DMS153 treated with DMSO at 0.1 percent for 48 hours (cell line): ENCODE measurements around the gene PRRG1.
"Not testable (repeated sequence)": the region's sequence is repeated elsewhere in the genome, so short reads cannot be mapped to it uniquely, and the experiment has no call there.

ENCODE experiments used
- DNase-seq: peaks from one replicate; lab custom pipeline; 2025; ENCODE audit not compliant: unreplicated experiment; lab: John Stamatoyannopoulos, UW

PRRG1 gene

GRCh38 chrX:37378404-37378803, 29.2 kb downstream of the PRRG1 start:
- no peak for DNase-seq

- DNase-seq: no peak
These were observed 29.7 kb downstream of the PRRG1 start for GRCh38 chrX:37378830-37379229.

GRCh38 chrX:37380256-37380655, 31.1 kb downstream of the PRRG1 start:
- no peak for DNase-seq

GRCh38 chrX:37380924-37381323, 31.8 kb downstream of the PRRG1 start:
- DNase-seq: no peak

- DNase-seq: no peak
These were observed 34.1 kb downstream of the PRRG1 start for GRCh38 chrX:37383313-37383712.

- DNase-seq: no peak
These were observed 39.2 kb downstream of the PRRG1 start for GRCh38 chrX:37388413-37388812.

- DNase-seq: no peak
These were observed 56.8 kb downstream of the PRRG1 start for GRCh38 chrX:37405956-37406355.

GRCh38 chrX:37407736-37408135, 58.6 kb downstream of the PRRG1 start:
- DNase-seq: no peak

GRCh38 chrX:37409278-37409677, 60.1 kb downstream of the PRRG1 start:
- DNase-seq: no peak

- no peak for DNase-seq
These were observed 71.0 kb downstream of the PRRG1 start for GRCh38 chrX:37420185-37420584.

GRCh38 chrX:37420756-37421155, 71.6 kb downstream of the PRRG1 start:
- no peak for DNase-seq

GRCh38 chrX:37424000-37424429, 74.9 kb downstream of the PRRG1 start:
- no peak for DNase-seq

GRCh38 chrX:37425370-37425769, 76.2 kb downstream of the PRRG1 start:
- no peak for DNase-seq

- DNase-seq: not testable (repeated sequence)
These were observed 79.8 kb downstream of the PRRG1 start for GRCh38 chrX:37428962-37429361.

GRCh38 chrX:37434362-37434761, 85.2 kb downstream of the PRRG1 start:
- DNase-seq: no peak

- no peak for DNase-seq
These were observed 88.0 kb downstream of the PRRG1 start for GRCh38 chrX:37437160-37437559.

- DNase-seq: no peak
These were observed 92.2 kb downstream of the PRRG1 start for GRCh38 chrX:37441377-37441776.

GRCh38 chrX:37445182-37445581, 96.0 kb downstream of the PRRG1 start:
- no peak for DNase-seq

- no peak for DNase-seq
These were observed 104.7 kb downstream of the PRRG1 start for GRCh38 chrX:37453821-37454220.

- DNase-seq: no peak
These were observed 105.5 kb downstream of the PRRG1 start for GRCh38 chrX:37454537-37455285.

- DNase-seq: no peak
These were observed 106.2 kb downstream of the PRRG1 start for GRCh38 chrX:37455381-37455780.

- not testable (repeated sequence) for DNase-seq
These were observed 111.1 kb downstream of the PRRG1 start for GRCh38 chrX:37460285-37460684.

- no peak for DNase-seq
These were observed 113.2 kb downstream of the PRRG1 start for GRCh38 chrX:37462346-37462745.
